K562 (cell line): ENCODE measurements around the gene SETDB1. TPM values are rescaled to one million over a fixed set of nuclear protein-coding genes. Genes with fewer than 3 reads are reported as not detected.

Experiments used
- CHD1 ChIP-seq: fragments of 200-600 bp; sonication (generic); IDR thresholded peaks from one replicate; pipeline ENCODE4 v1.6.1; 2012; ENCODE audit warnings: mild to moderate bottlenecking, moderate library complexity, low read length, inconsistent platforms
- GABPB2 ChIP-seq: fragments of 250-450 bp; sonication (Bioruptor Pico); conservative IDR thresholded peaks from 2 replicates; pipeline ENCODE4 v1.5.1; 2021; ENCODE audit warnings: mild to moderate bottlenecking
- LEF1 ChIP-seq: fragments of 450-650 bp; IDR thresholded peaks from 2 replicates; pipeline ENCODE4 v1.6.1; 2016; ENCODE audit warnings: mild to moderate bottlenecking
- MAZ ChIP-seq, 2 experiments: fragments of 450-650 bp in 1 of 2; sonication (generic) in 1 of 2; formaldehyde crosslinking; IDR thresholded peaks in 1 of 2; conservative IDR thresholded peaks in 1 of 2; 2 replicates each; pipeline versions ENCODE4 v1.4.0 to v1.5.0; 2020; ENCODE audit warnings: mild to moderate bottlenecking in 1 of 2, missing genetic modification reagents in 1 of 2
- POLR3G ChIP-seq: IDR thresholded peaks from 2 replicates; pipeline ENCODE4 v1.6.1; 2011; ENCODE audit not compliant: insufficient read length, insufficient replicate concordance; ENCODE audit errors: extremely low read depth
- TOE1 ChIP-seq, 2 experiments: fragments of 450-650 bp in 1 of 2; sonication (generic) in 1 of 2; formaldehyde crosslinking in 1 of 2; IDR thresholded peaks; 2 replicates each; pipeline versions ENCODE4 v1.7.1 to v1.8.0; 2016 to 2022; ENCODE audit warnings: borderline replicate concordance in 2 of 2, mild to moderate bottlenecking in 2 of 2, antibody characterized with exemption in 1 of 2, inconsistent platforms in 1 of 2, low read depth in 1 of 2, missing genetic modification reagents in 1 of 2, moderate library complexity in 1 of 2
- ZNF766 ChIP-seq: fragments of 200-800 bp; sonication (Bioruptor generic); conservative IDR thresholded peaks from 2 replicates; pipeline ENCODE4 v1.6.1; 2016; ENCODE audit warnings: missing genetic modification characterization, missing compliant biosample characterization
- polyA plus RNA-seq, 8 experiments: library from polyadenylated mRNA; depleted of rRNA in 4 of 8; stranded (reverse) in 5 of 8; unstranded in 3 of 8; fragments of >200 nt; fragmentation: Nextera tagmentation in 2 of 8; fragmentation: Illumina TruSeq in 1 of 8; extraction: Ambion mirVana in 2 of 8; extraction: Trizol in 1 of 8; gene quantifications; 2 replicates each; pipeline versions ENCODE4 v1.2.1 to v1.2.3, GENCODE V29; 2011 to 2014; ENCODE audit warnings: inconsistent platforms in 1 of 8, missing spikeins in 1 of 8
- total RNA-seq, 7 experiments: library from RNA; depleted of rRNA in 6 of 7; stranded (reverse); fragments of >200 nt in 6 of 7; fragmentation: Illumina TruSeq in 2 of 7; extraction: Trizol in 2 of 7; gene quantifications; 2 replicates each; pipeline versions ENCODE4 v1.2.1 to v1.2.3, GENCODE V29; 2011 to 2021; ENCODE audit warnings: low replicate concordance in 1 of 7
- TF ChIP-seq, protein P1 (sequence below): fragments of 450-650 bp; IDR thresholded peaks from 2 replicates; pipeline ENCODE4 v1.6.1; 2018; ENCODE audit not compliant: partially characterized antibody

SETDB1 gene
- total and polyA plus RNA-seq, 9 of the 15 experiments (the other 6 are each of a cell fraction or from before 2014, with no cell fraction given), result 21.5 to 64.4 (median 42.0) TPM

DNA sequence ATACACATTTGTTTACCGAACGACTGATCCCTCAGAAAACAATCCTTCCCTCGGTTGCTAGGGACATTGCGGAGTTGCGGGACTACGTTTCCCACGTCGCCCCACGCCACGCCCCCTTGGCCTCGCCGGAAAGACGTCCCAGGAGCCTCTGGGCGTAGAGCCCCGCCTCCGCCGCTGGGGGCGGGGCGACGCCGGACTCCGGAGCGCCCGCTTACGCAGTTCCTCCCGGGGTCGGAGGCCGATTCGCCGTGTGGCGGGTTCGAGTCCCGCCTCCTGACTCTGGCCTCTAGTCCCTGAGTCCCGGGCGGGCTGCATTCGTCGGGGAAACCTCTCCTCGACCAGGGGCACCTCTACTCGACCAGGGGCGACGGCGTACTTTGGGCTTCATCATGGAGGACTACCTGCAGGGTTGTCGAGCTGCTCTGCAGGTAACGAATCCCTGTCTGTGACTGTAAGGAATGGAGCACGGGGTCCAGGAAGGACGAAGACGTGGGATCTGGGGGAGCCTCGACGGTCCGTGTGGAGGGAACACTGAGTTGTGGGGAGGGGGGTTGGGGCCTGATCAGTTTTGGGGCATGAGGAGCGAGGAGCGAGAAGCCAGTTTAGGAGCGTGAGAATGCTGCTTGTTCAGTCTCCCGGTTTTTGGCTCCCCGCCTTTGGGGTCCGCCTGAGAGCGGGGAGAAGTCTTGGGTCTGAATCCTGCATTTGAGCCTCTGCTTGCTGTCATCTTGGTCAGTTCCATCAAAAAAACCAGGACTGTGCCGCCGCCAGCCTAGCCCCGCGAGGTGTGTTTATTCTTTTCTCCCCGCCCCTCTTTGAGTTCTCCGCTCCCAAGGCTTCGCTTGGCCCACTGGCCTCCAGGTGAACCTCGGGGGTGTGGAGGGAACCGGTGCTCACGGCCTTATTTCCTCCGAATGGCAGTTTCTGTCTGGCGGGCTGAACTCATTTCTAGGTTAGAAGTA, 82.4 kb downstream of the SETDB1 start, which contains the start of gene PRUNE1 (continued):
- TF ChIP-seq TOE1 (IDR thresholded peaks at IDR 0.05; ENCODE audit: borderline replicate concordance) (0 out of 2 replicates have a peak, but pooled peaks have one; percentile 64), TOE1 (CRISPR knock-in tag; IDR thresholded peaks at IDR 0.05; ENCODE audit: borderline replicate concordance, low read depth) (no peak), ZNF766 (CRISPR knock-in tag) (0 out of 2 replicates have a peak, but pooled peaks have one; percentile 3), LEF1 (no peak), POLR3G (no peak), MAZ (CRISPR knock-in tag; conservative IDR thresholded peaks at IDR 0.05 in 1 of 2, IDR thresholded peaks at IDR 0.05 in 1 of 2) (peak; percentile 62 to 83), GABPB2 (no peak), CHD1 (peak; percentile 67)
- TF ChIP-seq, protein P1, sequence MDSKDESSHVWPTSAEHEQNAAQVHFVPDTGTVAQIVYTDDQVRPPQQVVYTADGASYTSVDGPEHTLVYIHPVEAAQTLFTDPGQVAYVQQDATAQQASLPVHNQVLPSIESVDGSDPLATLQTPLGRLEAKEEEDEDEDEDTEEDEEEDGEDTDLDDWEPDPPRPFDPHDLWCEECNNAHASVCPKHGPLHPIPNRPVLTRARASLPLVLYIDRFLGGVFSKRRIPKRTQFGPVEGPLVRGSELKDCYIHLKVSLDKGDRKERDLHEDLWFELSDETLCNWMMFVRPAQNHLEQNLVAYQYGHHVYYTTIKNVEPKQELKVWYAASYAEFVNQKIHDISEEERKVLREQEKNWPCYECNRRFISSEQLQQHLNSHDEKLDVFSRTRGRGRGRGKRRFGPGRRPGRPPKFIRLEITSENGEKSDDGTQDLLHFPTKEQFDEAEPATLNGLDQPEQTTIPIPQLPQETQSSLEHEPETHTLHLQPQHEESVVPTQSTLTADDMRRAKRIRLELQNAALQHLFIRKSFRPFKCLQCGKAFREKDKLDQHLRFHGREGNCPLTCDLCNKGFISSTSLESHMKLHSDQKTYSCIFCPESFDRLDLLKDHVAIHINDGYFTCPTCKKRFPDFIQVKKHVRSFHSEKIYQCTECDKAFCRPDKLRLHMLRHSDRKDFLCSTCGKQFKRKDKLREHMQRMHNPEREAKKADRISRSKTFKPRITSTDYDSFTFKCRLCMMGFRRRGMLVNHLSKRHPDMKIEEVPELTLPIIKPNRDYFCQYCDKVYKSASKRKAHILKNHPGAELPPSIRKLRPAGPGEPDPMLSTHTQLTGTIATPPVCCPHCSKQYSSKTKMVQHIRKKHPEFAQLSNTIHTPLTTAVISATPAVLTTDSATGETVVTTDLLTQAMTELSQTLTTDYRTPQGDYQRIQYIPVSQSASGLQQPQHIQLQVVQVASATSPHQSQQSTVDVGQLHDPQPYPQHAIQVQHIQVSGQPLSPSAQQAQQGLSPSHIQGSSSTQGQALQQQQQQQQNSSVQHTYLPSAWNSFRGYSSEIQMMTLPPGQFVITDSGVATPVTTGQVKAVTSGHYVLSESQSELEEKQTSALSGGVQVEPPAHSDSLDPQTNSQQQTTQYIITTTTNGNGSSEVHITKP, result peak; percentile 19
